ENCODE data around the gene ANK2.

GRCh38 chr4:113336556-113336955 is 287.1 kb downstream of the ANK2 start:
- no peak for TF ChIP-seq POLR2A (IDR thresholded peaks at IDR 0.05)
- TF ChIP-seq CTCF (IDR thresholded peaks at IDR 0.05 in 4 of 5, conservative IDR thresholded peaks at IDR 0.05 in 1 of 5): no peak
